Fibroblast of villous mesenchyme (primary cell): ENCODE results near the gene ZNF683. TPM values are rescaled to one million over a fixed set of nuclear protein-coding genes. Genes with fewer than 3 reads are reported as not detected.

Experiments used
- DNase-seq: peaks from one replicate; pipeline ENCODE4 v3.0.0-alpha.2; 2010; ENCODE audit warnings: low read depth
- H3K4me3 ChIP-seq: 2 replicates; pipeline ENCODE4 v1.5.1; 2011; ENCODE audit warnings: low read depth, mild to moderate bottlenecking, low read length
- CTCF ChIP-seq: IDR thresholded peaks from 2 replicates; pipeline ENCODE4 v1.5.1; 2012; ENCODE audit warnings: low read depth, mild to moderate bottlenecking, low read length; ENCODE audit not compliant: insufficient read depth
- total RNA-seq: library from RNA; depleted of rRNA; stranded (reverse); fragments of >200 nt; gene quantifications from 2 replicates; pipeline ENCODE4 v1.2.3, GENCODE V29; 2012

Gene ZNF683
- total RNA-seq, 1 donor = not detected

GRCh38 chr1:26373789-26374188, 1.2 kb upstream of the ZNF683 start:
- no peak overlapping the region for H3K4me3 ChIP-seq
- no peak for DNase-seq
- no peak for TF ChIP-seq CTCF

DNA sequence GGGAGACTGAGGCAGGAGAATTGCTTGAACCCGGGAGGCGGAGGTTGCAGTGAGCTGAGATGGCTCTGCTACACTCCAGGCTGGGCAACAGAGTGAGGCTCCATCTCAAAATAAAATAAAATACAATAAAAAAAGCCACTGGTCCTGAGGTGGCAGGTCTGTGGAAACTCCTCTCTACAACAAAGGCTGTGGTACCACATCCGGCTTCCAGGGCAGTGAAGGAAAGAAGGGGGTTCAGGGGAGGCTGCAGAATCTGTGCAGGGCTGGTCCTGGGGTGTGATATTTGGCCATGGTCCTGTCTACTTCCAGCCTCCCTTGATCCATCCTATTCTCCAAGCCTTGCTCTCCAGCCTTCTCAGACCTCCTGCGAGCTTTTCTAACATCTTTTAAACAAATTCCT, 731 bp upstream of the ZNF683 start:
- DNase-seq = no peak
- H3K4me3 ChIP-seq = no peak overlapping the region
- TF ChIP-seq CTCF = no peak

GRCh38 chr1:26372039-26372438, 511 bp downstream of the ZNF683 start:
- no peak for TF ChIP-seq CTCF
- DNase-seq = no peak
- H3K4me3 ChIP-seq = no peak overlapping the region

GRCh38 chr1:26370591-26371382, 1.8 kb downstream of the ZNF683 start:
- H3K4me3 ChIP-seq = no peak overlapping the region
- DNase-seq = no peak

DNA sequence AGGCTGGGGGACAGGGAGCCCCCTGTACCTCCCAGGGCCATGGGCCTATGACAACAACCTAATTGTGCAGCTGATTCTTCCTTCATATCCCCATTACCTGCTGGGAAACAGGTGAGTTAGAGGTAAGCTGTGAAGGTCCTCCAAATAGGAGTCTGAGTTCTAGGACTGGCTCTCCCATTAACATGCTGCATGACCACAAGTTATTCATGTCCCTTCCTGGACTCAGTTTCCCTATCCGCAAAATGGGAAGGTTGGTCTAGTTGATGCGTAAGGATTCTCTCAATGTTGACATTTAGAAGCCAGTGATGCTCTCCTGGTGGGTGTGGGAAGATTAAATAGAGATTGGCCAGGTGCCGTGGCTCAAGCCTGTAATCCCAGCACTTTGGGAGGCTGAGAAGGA, 4.1 kb downstream of the ZNF683 start:
- TF ChIP-seq CTCF = no peak
- H3K4me3 ChIP-seq = no peak overlapping the region
- DNase-seq = no peak

More at GRCh38 chr1:26370591-26371382, 1.8 kb downstream of the ZNF683 start:
- no peak for TF ChIP-seq CTCF

DNA sequence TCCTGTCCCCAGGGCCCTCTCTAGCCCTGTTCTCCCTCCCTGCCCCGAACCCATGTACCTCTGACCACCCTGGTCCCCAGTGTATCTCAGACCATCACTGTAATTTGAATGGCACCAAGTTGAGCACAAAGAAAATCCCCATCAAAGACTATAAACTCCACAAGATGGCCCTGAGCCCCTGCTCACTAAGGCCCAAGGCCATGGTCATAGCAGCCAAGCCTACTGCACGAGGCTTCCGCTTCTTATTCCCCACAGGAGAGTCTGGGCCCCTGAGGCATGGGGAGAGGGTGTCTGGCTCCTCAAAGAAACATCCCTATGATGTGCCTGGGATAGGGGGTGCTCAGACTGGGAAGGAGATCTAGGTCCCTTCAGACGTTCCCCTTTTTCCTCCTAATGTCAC, 4.5 kb downstream of the ZNF683 start:
- TF ChIP-seq CTCF = no peak
- no peak for DNase-seq
- no peak overlapping the region for H3K4me3 ChIP-seq

DNA sequence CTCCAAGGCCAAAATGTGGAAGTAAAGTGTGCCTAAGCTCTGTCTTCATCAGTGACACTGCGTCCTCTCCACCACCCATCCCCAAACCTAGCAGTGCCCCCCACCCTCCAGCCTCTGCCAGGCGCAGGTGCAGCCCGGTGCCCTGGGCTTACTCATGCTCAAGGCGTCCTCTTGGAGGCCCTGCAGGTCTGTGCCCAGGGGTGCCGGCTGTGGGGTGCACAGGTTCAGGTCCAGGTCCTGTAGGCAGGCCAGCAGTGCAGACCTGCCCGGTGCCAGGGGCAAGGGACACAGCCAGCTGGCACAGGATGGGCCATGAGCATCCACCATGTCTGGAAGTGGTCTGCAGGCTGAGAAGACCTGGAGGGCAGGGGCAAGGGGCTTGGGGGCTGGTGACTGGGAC, 5.1 kb downstream of the ZNF683 start:
- no peak for DNase-seq
- H3K4me3 ChIP-seq = no peak overlapping the region
- TF ChIP-seq CTCF = no peak
